Iris pigment epithelial cell (primary cell): Measurements from ENCODE around the gene GUCY1A1.

Experiments
- DNase-seq: peaks from one replicate; pipeline ENCODE4 v3.0.0-alpha.2; 2011; ENCODE audit warnings: low read depth

Gene GUCY1A1

GRCh38 chr4:155777971-155778735 is 111.5 kb downstream of the GUCY1A1 start:
- peak; percentile 78 for DNase-seq

GRCh38 chr4:155780775-155781174 is 114.1 kb downstream of the GUCY1A1 start:
- peak; percentile 65 for DNase-seq

DNA sequence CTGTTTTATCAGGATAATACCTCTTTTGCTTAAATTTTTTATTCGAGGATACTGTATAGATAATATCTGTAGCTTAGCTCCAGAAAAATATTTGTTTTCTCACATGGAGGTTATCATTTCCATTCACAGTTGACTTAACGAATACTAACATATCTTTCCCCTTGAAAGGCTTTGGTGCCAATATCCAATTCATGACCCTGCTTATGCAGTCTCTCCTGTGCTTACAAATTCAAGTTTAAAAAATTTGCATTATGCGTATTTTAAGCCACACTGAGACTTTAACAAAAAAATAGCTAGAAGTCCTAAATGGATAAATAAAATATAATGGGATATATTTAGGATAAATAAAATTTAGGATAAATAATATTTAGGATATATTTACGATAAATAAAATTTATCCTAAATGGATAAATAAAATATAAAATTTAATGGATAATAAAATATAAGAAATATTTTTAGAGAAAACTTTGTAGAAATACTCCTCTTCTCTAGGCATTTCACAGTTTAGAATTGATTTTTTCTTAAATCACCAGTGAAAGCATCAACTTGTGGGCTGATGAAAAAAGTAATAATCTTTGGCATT is 114.7 kb downstream of the GUCY1A1 start:
- DNase-seq = no peak
